Peyer's patch (tissue), 4 donors: ENCODE measurements around the gene FAM237B.

Experiments used
- POLR2A ChIP-seq, 2 donors: fragments of 450-650 bp; IDR thresholded peaks; one replicate each; pipeline ENCODE4 v1.5.1; 2017; ENCODE audit warnings: antibody characterized with exemption in 2 of 2, mild to moderate bottlenecking in 2 of 2, moderate library complexity in 2 of 2
- TF ChIP-seq, protein P1 (sequence below), 6 experiments: fragments of 450-650 bp in 4 of 6; fragments of 200-600 bp in 2 of 6; sonication (generic) in 1 of 6; IDR thresholded peaks; one replicate each; pipeline ENCODE4 v1.5.1; 2017 to 2019; ENCODE audit warnings: antibody characterized with exemption in 6 of 6, mild to moderate bottlenecking in 3 of 6, moderate library complexity in 1 of 6

DNA sequence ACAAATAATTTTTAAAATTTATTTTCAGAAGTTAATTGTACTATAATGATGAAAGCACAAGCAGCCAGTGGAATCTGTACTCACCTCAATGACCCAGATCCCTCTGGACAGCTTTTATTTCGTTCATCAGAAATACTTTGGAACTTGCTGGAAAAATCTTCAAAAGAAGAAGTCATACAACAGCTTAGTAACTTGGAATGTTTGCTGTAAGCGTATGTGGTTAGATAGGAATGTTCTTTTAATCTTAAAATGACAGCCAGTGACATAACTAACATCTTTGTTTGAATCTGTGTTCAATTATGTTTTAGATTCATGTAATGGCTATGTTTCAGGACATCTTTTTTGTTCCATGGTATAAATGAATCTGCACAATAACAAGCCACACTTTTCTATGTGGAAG lies 49.4 kb downstream of the FAM237B start:
- TF ChIP-seq, protein P1, sequence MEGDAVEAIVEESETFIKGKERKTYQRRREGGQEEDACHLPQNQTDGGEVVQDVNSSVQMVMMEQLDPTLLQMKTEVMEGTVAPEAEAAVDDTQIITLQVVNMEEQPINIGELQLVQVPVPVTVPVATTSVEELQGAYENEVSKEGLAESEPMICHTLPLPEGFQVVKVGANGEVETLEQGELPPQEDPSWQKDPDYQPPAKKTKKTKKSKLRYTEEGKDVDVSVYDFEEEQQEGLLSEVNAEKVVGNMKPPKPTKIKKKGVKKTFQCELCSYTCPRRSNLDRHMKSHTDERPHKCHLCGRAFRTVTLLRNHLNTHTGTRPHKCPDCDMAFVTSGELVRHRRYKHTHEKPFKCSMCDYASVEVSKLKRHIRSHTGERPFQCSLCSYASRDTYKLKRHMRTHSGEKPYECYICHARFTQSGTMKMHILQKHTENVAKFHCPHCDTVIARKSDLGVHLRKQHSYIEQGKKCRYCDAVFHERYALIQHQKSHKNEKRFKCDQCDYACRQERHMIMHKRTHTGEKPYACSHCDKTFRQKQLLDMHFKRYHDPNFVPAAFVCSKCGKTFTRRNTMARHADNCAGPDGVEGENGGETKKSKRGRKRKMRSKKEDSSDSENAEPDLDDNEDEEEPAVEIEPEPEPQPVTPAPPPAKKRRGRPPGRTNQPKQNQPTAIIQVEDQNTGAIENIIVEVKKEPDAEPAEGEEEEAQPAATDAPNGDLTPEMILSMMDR (IDR thresholded peaks at IDR 0.05), result no peak
- TF ChIP-seq POLR2A (IDR thresholded peaks at IDR 0.05), result no peak
